Astrocyte of the cerebellum (primary cell): ENCODE measurements around the gene PPP2R2B.

Source experiments
- DNase-seq: peaks from one replicate; pipeline ENCODE4 v3.0.0-alpha.2; 2011; ENCODE audit warnings: low read depth
- H3K4me3 ChIP-seq: 2 replicates; pipeline ENCODE4 v1.5.1; 2011; ENCODE audit warnings: mild to moderate bottlenecking, low read depth, low read length, moderate library complexity
- in situ Hi-C: cut with HindIII; loops from 2 replicates; pipeline ENCODE4 v1.10.0; 2017; ENCODE audit warnings: low sequenced_read_pairs
- TF ChIP-seq, protein P1 (sequence below): IDR thresholded peaks from 2 replicates; pipeline ENCODE4 v1.5.1; 2012; ENCODE audit warnings: low read length, low read depth, moderate library complexity, mild to moderate bottlenecking; ENCODE audit errors: missing control alignments

Gene PPP2R2B

DNA sequence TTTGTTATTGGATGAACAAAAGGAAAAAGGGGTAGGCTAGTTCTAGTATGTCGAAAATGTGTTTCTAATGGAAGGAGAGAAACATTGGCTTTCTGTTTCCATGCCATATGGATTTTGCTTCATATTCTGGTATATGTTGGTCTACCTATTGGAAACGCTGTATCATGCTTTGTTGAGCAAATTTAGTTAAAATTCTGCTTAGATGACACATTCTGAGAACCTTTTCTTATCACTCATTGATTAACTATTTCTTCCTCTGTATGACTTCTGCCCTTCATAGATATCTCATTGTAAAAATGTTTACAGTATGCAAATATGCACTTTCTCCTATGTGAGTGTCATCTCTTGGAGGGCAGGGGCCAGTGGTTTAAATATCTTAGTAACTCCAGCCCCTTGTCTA, 293.8 kb downstream of the PPP2R2B start:
- no peak overlapping the region for H3K4me3 ChIP-seq
- TF ChIP-seq, protein P1, sequence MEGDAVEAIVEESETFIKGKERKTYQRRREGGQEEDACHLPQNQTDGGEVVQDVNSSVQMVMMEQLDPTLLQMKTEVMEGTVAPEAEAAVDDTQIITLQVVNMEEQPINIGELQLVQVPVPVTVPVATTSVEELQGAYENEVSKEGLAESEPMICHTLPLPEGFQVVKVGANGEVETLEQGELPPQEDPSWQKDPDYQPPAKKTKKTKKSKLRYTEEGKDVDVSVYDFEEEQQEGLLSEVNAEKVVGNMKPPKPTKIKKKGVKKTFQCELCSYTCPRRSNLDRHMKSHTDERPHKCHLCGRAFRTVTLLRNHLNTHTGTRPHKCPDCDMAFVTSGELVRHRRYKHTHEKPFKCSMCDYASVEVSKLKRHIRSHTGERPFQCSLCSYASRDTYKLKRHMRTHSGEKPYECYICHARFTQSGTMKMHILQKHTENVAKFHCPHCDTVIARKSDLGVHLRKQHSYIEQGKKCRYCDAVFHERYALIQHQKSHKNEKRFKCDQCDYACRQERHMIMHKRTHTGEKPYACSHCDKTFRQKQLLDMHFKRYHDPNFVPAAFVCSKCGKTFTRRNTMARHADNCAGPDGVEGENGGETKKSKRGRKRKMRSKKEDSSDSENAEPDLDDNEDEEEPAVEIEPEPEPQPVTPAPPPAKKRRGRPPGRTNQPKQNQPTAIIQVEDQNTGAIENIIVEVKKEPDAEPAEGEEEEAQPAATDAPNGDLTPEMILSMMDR = no peak
- no peak for DNase-seq
- in situ Hi-C loops = no loop called here

DNA sequence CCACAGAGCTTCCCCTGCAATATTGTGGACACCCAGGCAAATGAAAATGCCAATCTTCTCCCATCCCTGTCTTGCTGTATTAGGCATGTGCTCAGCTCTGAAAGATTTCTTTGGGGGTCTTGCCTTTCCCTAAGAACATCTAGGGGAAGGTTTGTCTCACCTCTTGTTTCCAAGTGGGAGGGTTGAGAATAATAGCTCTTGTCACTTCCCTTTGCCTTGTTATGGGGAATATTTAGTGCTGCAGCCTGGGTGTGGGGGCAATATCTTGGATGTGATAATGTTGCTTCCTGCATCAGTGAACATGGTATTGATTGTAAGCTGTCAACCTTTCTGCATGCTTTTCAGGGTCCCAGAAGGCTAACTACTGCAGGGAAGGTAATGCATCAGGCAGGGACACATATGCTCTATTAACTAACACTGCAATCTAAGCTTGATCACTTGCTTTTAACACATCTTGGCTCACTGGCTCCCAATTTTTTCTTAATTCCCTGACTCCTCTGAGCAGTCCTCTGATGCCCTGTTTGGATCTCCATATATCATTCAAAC, 296.4 kb downstream of the PPP2R2B start:
- H3K4me3 ChIP-seq = no peak overlapping the region
- TF ChIP-seq, protein P1 = no peak
- in situ Hi-C loops = no loop called here
- DNase-seq = no peak

DNA sequence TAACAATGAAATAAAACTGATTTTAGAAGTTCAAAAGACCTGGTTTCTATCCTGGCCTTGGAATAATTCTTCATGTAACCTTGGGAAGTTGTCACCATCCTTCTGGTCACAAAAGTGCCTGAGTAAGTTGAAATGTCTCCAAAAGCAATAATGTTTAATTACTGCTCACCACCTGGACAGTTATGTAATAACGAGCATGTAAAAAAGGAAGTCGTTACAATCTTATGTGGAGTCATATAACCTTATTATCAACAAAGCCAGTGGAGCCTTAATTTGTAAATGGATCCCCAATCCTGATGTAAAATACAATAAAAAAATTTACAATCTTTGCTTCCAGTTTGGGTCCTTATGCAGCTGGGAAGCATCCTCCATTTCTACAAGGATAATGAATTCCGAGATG, 298.3 kb downstream of the PPP2R2B start:
- TF ChIP-seq, protein P1 = no peak
- in situ Hi-C loops = no loop called here
- DNase-seq = no peak

DNA sequence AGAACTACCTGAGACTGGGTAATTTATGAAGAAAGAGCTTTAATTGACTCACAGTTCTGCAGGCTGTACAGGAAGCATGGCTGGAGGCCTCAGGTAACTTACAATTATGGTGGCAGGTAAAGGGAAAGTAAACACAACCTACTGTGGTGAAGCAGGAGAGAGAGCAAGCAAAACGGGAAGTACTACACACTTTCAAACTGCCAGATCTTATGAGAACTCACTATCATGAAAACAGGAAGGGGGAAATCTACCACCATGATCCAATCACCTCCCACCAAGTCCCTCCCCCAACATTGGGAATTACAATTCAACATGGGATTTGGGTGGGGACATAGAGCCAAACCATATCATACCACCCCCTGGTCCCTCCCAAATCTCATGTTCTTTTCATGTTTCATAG, 303.8 kb downstream of the PPP2R2B start:
- TF ChIP-seq, protein P1 = no peak
- DNase-seq = no peak
- H3K4me3 ChIP-seq = no peak overlapping the region
- in situ Hi-C loops = no loop called here

More for the DNA sequence above, 298.3 kb downstream of the PPP2R2B start:
- no peak overlapping the region for H3K4me3 ChIP-seq

DNA sequence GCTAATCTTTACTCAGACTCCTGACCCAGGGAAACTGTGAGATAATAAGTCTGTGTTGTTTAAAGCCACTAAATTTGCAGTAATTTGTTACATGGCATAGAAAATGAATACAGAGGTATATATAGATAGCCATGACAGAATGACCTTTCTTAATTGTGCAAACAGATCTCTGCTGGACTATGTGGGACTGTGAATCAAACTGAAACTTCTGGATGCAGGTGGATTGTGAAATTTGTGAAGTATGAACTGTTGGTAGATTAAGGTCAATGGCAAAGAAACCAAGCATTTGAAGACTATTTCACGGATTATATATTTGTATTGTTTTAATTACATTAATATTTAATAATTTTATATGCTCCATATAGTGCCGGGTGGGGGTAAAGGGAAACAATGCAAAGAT, 310.4 kb downstream of the PPP2R2B start:
- H3K4me3 ChIP-seq = no peak overlapping the region
- no peak for DNase-seq
- TF ChIP-seq, protein P1 = no peak
- in situ Hi-C loops = no loop called here

DNA sequence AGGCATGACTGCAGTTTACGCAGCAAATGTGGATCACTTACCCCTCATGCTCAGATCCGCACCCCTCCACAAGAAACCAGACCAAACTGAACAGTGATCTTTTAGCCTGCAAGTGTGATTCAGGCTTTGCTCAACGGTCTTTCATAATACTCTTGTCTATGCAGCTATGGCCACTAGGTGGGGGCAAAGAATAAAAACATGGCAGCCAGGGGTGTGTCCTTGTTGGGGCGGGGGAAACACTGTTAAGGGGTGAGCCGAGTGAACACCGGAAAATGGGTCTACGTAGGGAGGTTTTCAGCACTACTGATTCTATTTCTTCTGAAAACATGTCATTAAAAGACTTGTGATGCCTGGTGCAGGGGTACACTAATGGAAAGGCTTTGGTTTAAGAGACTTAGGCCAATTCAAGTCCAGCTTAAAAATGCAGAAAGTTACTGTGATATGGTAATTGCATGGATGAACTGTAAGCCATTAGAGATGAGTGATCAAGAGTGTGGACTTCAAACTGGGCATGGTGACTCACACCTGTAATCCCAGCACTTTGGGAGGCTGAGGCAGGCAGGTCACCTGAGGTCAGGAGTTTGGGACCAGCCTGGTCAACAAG, 312.7 kb downstream of the PPP2R2B start:
- peak; percentile 42 for DNase-seq
- in situ Hi-C loops = no loop called here
- TF ChIP-seq, protein P1 = peak; percentile 79
- no peak overlapping the region for H3K4me3 ChIP-seq
